Measurements from ENCODE around the gene CTDP1.

CTDP1 gene

DNA sequence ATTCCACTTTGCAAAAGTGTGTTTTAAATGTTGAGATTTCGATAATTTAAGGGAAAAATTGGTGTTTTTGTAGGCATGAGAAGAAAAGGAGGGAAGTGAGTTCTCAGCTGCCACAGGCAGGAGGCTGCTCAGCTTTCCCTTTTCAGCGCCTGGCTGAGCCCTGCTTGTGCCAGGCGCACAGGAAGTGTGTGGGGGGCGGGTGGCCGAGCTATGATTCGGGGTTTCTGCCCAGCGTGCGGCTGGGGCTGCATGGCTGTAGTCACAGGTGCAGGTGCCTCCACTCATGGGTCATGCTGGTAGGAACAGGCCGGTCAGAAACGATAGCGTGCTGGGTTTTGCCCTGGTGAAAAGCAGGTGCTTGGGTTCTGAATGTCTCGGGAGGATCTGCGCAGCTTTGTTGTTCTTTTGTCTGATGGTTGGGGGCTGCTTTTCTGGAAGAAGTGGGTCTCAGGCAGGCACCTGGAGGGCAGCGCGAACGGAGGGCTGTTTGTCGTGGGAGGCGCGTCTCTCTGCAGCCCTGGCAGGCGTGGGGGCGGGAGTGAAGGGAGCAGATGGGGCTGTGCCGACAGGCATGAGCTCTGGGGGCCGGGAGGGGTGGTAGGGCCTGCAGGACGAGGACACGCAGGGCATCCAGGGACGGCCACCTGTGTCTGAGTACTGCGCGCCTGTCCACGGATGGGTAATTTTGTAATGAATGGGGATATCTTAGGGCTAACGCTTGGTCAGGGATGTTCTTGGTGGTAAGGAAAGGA is 120.2 kb downstream of the CTDP1 start:
- no peak for DNase-seq

DNA sequence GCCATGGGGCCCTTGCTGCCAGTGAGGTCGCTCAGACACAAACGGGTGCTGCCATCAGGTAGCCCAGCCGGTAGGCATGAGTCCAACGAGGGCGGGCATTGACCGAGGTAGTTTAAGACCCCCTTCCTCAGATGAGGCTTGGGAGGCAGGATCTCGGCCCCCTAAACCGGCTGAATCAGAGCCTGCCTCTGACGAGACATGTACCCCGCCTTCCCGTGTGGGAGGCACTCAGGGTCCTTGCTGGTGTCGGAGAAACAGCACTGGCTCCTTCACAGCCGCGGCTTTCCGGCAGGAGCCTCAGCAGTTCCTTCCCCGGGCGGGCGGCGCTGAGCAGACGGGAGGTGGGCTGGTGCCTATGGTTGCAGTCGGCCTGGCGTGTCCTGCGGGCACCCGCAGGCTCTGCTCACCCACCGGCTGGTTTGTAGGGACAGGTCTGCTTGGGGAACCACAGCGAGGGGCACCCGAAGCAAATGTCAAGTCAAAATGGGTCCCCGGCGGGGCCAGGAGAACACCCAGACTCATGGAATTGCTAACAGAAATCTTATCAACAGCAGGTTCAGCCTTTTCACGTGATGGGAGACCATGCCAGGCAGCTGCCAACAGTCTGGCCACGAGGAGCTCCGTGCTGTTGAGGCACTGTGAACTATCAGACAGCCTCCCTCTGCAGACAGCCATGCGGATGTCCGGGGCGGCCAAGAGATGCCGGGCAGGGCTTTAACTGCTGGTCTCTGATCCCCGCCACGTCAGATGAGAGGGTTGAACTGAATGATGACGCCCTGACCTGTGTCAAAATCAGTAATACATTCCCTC is 121.0 kb downstream of the CTDP1 start:
- DNase-seq, result no peak

DNA sequence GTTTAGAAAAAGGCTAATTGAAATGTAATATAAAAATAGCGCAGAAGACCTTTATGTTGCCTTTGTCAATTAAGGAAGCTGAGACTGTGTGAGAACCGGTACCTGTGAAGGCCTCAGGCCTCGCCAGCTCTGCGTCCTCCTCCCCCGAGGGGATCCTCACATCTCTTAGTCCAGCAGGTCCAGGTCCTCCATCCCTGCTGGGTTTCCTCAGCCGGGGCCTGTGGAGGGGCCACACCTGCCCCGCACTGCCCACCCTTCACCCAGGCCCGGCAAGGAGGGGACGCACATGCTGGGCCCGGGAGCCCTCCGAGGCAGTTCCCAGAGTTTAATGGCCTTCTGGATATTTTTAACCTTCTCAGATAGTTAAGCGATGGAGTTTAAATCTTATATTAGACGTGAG is 121.6 kb downstream of the CTDP1 start:
- DNase-seq, result no peak

DNA sequence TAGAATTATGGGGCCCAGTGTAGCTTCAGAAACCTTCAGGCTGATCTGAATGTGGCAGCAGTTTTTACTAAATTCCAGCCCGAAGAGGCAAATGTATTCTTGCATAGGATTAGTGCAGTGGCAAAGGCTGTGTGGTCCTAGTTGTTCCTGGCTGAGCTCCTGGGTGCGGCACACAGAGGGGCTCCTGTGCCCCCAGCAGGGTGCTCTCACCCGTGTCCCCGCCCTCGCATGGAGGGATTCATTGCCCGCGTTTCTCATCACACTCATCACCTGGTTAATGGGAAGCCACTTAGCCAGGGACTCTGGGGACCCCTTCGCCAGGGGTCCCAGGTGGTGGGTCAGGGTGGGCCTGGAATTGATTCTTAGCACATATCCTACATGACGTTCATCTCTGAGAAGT is 122.0 kb downstream of the CTDP1 start:
- DNase-seq, result no peak

DNA sequence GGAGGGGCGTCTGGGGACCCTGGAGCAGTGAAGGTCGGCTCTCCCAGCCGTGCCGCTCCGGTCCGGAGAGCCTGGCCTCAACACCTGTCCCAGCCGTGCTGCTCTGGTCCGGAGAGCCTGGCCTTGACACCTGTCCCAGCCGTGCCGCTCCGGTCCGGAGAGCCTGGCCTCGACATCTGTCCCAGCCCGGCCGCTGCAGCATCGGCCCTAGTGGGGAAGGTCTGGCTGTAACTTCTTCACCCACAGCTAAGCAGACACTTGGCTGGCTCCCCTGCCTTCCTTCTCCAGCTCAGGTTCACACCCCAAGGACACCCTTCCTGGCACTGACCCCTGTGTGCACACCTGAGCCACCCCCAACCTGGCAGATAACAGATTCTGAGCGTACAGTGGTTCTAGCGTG is 122.7 kb downstream of the CTDP1 start:
- no peak for DNase-seq

DNA sequence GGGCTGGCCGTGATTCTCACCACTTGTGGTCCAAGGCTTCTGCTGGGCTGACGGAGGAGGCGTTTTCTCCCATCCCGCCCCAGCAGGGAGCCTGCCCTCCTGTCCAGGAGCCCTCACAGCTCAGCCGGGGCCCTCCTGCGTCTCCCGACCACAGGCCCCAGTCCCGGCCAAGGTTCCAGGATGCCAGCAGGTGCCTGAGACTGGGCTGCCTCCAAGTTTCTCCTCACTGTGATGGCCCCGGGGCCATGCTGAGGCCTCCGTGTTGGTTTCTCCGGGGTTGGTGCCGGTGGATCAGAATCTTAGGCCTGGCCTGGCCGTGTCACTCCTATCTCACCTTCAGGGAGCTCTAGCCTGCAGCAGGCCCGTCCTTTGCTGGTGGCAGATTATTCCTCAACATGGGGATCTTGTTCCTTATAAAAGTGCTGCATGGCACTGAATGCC is 124.0 kb downstream of the CTDP1 start:
- no peak for DNase-seq

Measured in activated CD8-positive, alpha-beta memory T cell treated with anti-CD3 and anti-CD28 coated beads for 24 hours (primary cell).